Peyer's patch (tissue), 4 donors: Measurements from ENCODE around the gene LYZL2. TPM values are rescaled to one million over a fixed set of nuclear protein-coding genes. Genes with fewer than 3 reads are reported as not detected.

ENCODE experiments used
- DNase-seq, 3 donors: peaks; one replicate each; pipeline ENCODE4 v3.0.0-alpha.2; 2017 to 2019
- H3K27ac ChIP-seq, 4 donors: fragments of 200-600 bp; sonication (generic); one replicate each; pipeline ENCODE4 v1.5.1; 2016 to 2019
- H3K27me3 ChIP-seq, 2 donors: fragments of 200-600 bp; sonication (generic); one replicate each; pipeline ENCODE4 v1.5.1; 2019
- H3K36me3 ChIP-seq, 3 donors: fragments of 200-600 bp; sonication (generic); one replicate each; pipeline ENCODE4 v1.5.1; 2016 to 2019
- H3K4me1 ChIP-seq, 4 donors: fragments of 200-600 bp; sonication (generic); one replicate each; pipeline ENCODE4 v1.5.1; 2016 to 2019
- H3K4me3 ChIP-seq, 4 donors: fragments of 200-600 bp; sonication (generic); 1 replicate in 3 of 4; 2 replicates in 1 of 4; pipeline ENCODE4 v1.5.1; 2016 to 2019; ENCODE audit warnings: mild to moderate bottlenecking in 1 of 4
- H3K9me3 ChIP-seq, 4 donors: fragments of 200-600 bp; sonication (generic); one replicate each; pipeline ENCODE4 v1.5.1; 2016 to 2019; ENCODE audit warnings: mild to moderate bottlenecking in 1 of 4
- POLR2A ChIP-seq, 2 donors: fragments of 450-650 bp; IDR thresholded peaks; one replicate each; pipeline ENCODE4 v1.5.1; 2017; ENCODE audit warnings: antibody characterized with exemption in 2 of 2, mild to moderate bottlenecking in 2 of 2, moderate library complexity in 2 of 2
- total RNA-seq, 4 donors: library from RNA; depleted of rRNA; stranded (reverse); fragments of >200 nt; gene quantifications; one replicate each; pipeline ENCODE4 v1.1.0, GENCODE V29; 2016
- TF ChIP-seq, protein P1 (sequence below), 6 experiments: fragments of 450-650 bp in 4 of 6; fragments of 200-600 bp in 2 of 6; sonication (generic) in 1 of 6; IDR thresholded peaks; one replicate each; pipeline ENCODE4 v1.5.1; 2017 to 2019; ENCODE audit warnings: antibody characterized with exemption in 6 of 6, mild to moderate bottlenecking in 3 of 6, moderate library complexity in 1 of 6

The LYZL2 gene
- total RNA-seq, 4 donors from 2014 or later: not detected

GRCh38 chr10:30574432-30574796, 55.1 kb downstream of the LYZL2 start:
- Histone ChIP-seq H3K4me3 (no peak overlapping the region), H3K27ac (no peak overlapping the region)

DNA sequence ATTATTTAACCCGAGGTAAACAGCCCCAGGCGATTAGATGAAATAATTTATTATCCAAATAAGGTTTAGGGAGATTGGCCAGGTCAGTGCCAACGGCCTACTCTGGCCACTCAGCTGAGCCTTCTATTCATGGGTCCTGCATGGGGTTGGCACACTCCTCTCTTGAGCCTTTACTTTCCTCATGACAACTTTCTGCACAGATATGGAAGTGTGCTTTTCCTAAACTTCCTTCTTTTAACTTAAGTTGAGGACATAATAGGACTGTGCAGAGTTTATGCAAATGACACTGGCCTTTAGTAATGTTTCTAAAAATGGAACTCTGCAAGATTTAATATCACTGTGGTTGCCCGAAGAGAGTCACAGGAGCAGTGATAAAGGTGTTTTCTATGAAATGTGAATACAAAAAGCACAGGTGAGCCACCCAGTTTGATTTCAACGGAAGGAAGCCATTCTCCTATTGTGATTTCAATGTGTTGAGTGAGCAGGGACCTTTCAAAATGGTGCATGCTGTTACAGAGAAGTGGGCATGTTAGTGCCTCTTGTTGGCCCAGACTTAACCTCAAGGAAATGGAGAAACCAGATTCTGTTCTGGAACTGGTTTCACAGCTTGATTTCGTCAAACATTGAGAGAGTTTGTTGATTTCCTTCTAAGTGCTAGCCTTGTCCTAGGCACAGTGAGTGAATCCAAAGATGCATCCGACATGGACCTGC, 55.7 kb downstream of the LYZL2 start:
- no peaks in the 10 kb centered on the region for H3K36me3 ChIP-seq
- no peaks in the 10 kb centered on the region for H3K27me3 ChIP-seq
- no peaks in the 10 kb centered on the region for H3K4me1 ChIP-seq
- no peaks in the 10 kb centered on the region for H3K9me3 ChIP-seq
- no peak overlapping the region for H3K4me3 ChIP-seq
- no peak overlapping the region for H3K27ac ChIP-seq
- no peak for TF ChIP-seq POLR2A (IDR thresholded peaks at IDR 0.05)
- TF ChIP-seq, protein P1, sequence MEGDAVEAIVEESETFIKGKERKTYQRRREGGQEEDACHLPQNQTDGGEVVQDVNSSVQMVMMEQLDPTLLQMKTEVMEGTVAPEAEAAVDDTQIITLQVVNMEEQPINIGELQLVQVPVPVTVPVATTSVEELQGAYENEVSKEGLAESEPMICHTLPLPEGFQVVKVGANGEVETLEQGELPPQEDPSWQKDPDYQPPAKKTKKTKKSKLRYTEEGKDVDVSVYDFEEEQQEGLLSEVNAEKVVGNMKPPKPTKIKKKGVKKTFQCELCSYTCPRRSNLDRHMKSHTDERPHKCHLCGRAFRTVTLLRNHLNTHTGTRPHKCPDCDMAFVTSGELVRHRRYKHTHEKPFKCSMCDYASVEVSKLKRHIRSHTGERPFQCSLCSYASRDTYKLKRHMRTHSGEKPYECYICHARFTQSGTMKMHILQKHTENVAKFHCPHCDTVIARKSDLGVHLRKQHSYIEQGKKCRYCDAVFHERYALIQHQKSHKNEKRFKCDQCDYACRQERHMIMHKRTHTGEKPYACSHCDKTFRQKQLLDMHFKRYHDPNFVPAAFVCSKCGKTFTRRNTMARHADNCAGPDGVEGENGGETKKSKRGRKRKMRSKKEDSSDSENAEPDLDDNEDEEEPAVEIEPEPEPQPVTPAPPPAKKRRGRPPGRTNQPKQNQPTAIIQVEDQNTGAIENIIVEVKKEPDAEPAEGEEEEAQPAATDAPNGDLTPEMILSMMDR (IDR thresholded peaks at IDR 0.05): no peak
- DNase-seq: no peak

More at GRCh38 chr10:30574432-30574796, 55.1 kb downstream of the LYZL2 start:
- DNase-seq: no peak
- Histone ChIP-seq H3K9me3 (no peaks in the 10 kb centered on the region), H3K27me3 (no peaks in the 10 kb centered on the region), H3K4me1 (no peaks in the 10 kb centered on the region), H3K36me3 (no peaks in the 10 kb centered on the region)
- TF ChIP-seq, protein P1 (IDR thresholded peaks at IDR 0.05): no peak
- TF ChIP-seq POLR2A (IDR thresholded peaks at IDR 0.05): no peak

GRCh38 chr10:30565449-30565848, 64.1 kb downstream of the LYZL2 start:
- Histone ChIP-seq H3K4me1 (no peaks in the 10 kb centered on the region), H3K4me3 (no peak overlapping the region), H3K9me3 (no peaks in the 10 kb centered on the region), H3K36me3 (no peaks in the 10 kb centered on the region), H3K27me3 (no peaks in the 10 kb centered on the region), H3K27ac (no peak overlapping the region)
- no peak for DNase-seq
- no peak for TF ChIP-seq POLR2A (IDR thresholded peaks at IDR 0.05)
- TF ChIP-seq, protein P1 (IDR thresholded peaks at IDR 0.05): no peak

DNA sequence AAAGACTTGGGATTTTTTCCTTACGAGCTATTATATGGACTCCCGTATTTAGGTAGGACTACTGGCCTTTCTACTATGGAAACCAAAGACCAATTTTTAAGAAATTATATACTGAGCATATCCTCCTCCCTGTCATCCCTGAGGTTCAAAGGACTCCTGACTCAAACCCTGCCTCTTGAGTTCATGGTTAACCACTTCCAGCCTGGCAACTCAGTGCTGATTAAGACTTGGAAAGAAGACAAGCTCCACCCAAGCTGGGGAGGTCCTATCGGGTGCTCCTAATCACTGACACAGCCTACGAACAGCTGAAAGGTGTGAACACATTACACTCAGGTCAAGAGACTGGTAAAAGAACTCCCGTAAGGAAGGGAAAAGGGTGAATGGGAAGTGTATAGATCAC, 66.8 kb downstream of the LYZL2 start:
- Histone ChIP-seq H3K4me1 (no peaks in the 10 kb centered on the region), H3K9me3 (no peaks in the 10 kb centered on the region), H3K4me3 (no peak overlapping the region), H3K27me3 (no peaks in the 10 kb centered on the region), H3K27ac (no peak overlapping the region), H3K36me3 (no peaks in the 10 kb centered on the region)
- TF ChIP-seq POLR2A (IDR thresholded peaks at IDR 0.05): no peak
- TF ChIP-seq, protein P1 (IDR thresholded peaks at IDR 0.05): no peak
- DNase-seq: peak in 1 of 3 donors; percentile 61

Other genes with a start within 250 kb of the LYZL2 start
- 10 to 100 TPM in 3 of 4 donors, 1 to 10 TPM in 1; 3.5 to 19.0 (median 11.5) TPM for gene MAP3K8, start 195.6 kb downstream of the LYZL2 start, total RNA-seq